ENCODE measurements around the gene CEP85L.

The CEP85L gene

GRCh38 chr6:118469468-118469867 is 181.9 kb downstream of the CEP85L start:
- TF ChIP-seq, protein P1, sequence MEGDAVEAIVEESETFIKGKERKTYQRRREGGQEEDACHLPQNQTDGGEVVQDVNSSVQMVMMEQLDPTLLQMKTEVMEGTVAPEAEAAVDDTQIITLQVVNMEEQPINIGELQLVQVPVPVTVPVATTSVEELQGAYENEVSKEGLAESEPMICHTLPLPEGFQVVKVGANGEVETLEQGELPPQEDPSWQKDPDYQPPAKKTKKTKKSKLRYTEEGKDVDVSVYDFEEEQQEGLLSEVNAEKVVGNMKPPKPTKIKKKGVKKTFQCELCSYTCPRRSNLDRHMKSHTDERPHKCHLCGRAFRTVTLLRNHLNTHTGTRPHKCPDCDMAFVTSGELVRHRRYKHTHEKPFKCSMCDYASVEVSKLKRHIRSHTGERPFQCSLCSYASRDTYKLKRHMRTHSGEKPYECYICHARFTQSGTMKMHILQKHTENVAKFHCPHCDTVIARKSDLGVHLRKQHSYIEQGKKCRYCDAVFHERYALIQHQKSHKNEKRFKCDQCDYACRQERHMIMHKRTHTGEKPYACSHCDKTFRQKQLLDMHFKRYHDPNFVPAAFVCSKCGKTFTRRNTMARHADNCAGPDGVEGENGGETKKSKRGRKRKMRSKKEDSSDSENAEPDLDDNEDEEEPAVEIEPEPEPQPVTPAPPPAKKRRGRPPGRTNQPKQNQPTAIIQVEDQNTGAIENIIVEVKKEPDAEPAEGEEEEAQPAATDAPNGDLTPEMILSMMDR (IDR thresholded peaks at IDR 0.05; ENCODE audit: extremely low read depth, insufficient read depth, missing control alignments), result no peak
- in situ Hi-C loops (cut with MboI; ENCODE audit: low pct_unique_long_range_greater_than_20kb, low sequenced_read_pairs, unreplicated experiment), result no loop called here
- no peak for DNase-seq (ENCODE audit: low spot score)

- TF ChIP-seq, protein P1 (IDR thresholded peaks at IDR 0.05; ENCODE audit: extremely low read depth, insufficient read depth, missing control alignments), result no peak
- no peak for DNase-seq (ENCODE audit: low spot score)
- in situ Hi-C loops (cut with MboI; ENCODE audit: low pct_unique_long_range_greater_than_20kb, low sequenced_read_pairs, unreplicated experiment), result no loop called here
These were observed 182.5 kb downstream of the CEP85L start for GRCh38 chr6:118468682-118469465.

- in situ Hi-C loops (cut with MboI; ENCODE audit: low pct_unique_long_range_greater_than_20kb, low sequenced_read_pairs, unreplicated experiment), result no loop called here
- TF ChIP-seq, protein P1 (IDR thresholded peaks at IDR 0.05; ENCODE audit: extremely low read depth, insufficient read depth, missing control alignments), result no peak
These were observed 184.2 kb downstream of the CEP85L start for GRCh38 chr6:118467181-118467580.

DNA sequence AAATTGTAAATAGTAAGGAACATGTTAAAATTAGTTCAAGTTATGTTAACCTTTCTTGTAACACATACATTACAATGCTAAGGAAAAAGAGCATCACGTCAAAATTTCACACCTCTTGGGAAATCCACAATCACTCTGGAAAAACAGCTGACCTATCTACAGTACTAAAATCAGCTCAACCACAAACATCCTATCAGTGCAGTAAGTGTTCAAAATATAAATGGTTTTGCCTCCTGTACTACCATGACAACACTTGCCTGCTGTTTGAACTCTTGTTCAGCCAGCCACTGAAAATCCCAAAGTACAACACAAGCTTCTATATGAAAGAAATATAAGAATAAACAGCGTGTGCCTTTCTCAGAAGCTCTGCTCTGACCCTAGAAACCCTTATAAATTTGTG is 186.8 kb downstream of the CEP85L start:
- TF ChIP-seq, protein P1 (IDR thresholded peaks at IDR 0.05; ENCODE audit: extremely low read depth, insufficient read depth, missing control alignments), result no peak
- no peak for DNase-seq (ENCODE audit: low spot score)
- in situ Hi-C loops (cut with MboI; ENCODE audit: low pct_unique_long_range_greater_than_20kb, low sequenced_read_pairs, unreplicated experiment), result no loop called here

More at GRCh38 chr6:118467181-118467580, 184.2 kb downstream of the CEP85L start:
- peak; percentile 9 for DNase-seq (ENCODE audit: low spot score)

DNA sequence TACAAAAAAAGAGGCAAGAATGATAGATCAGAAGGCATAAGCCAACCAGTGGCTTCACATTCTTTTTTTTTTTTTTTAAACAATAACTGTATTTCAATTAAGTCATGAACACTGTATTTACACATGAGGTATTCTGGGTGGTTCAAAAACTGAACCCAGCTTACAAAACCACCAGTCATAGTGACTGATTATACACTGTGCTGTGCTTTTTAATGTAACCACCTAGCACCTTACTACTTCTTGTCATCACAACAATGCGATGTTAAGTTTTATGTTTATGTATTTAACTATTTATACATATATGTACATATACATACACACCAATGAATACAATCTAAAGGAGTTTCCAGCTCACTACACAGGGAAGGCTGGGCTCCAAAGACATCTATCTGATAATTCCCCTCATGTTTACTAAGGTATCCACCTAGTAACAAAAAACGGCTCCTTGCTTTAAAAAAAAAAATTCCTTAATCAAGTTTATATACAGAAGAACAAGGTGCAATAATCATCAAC is 190.4 kb downstream of the CEP85L start:
- no peak for DNase-seq (ENCODE audit: low spot score)
- TF ChIP-seq, protein P1 (IDR thresholded peaks at IDR 0.05; ENCODE audit: extremely low read depth, insufficient read depth, missing control alignments), result no peak
- in situ Hi-C loops (cut with MboI; ENCODE audit: low pct_unique_long_range_greater_than_20kb, low sequenced_read_pairs, unreplicated experiment), result no loop called here

DNA sequence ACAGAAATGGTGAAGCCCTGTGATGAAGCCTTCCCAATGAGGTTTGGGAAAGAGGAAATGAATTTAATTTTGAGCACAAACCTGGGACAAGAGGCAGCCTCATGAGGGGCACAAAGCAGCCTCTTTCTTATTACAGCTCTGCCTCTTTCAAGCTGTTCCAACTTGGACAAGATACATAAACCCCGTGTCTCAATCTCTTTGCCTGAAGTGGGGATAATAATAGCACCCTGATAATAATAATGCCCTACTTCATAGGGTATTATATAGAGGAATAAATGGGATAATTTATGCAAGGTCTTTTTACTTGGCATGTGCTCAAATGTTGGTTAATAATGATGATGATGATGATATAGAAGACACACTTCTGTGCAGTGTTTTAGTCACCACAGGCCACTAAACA is 194.4 kb downstream of the CEP85L start:
- no peak for DNase-seq (ENCODE audit: low spot score)
- in situ Hi-C loops (cut with MboI; ENCODE audit: low pct_unique_long_range_greater_than_20kb, low sequenced_read_pairs, unreplicated experiment), result no loop called here
- TF ChIP-seq, protein P1 (IDR thresholded peaks at IDR 0.05; ENCODE audit: extremely low read depth, insufficient read depth, missing control alignments), result no peak

All from GM13977 (cell line).